NT2/D1 (cell line): ENCODE measurements around the gene NANP.

ENCODE experiments used
- SUZ12 ChIP-seq: IDR thresholded peaks from 2 replicates; pipeline ENCODE4 v1.6.1; 2011; ENCODE audit not compliant: insufficient read length, insufficient read depth; ENCODE audit errors: extremely low read depth
- YY1 ChIP-seq: IDR thresholded peaks from 2 replicates; pipeline ENCODE4 v1.6.1; 2011; ENCODE audit not compliant: insufficient read length, insufficient read depth

GRCh38 chr20:25632940-25633790 is 9.4 kb upstream of the NANP start:
- TF ChIP-seq YY1 (no peak), SUZ12 (no peak)
